HG03460 (cell line): ENCODE data around the gene NCBP2L.

Source experiments
- ATAC-seq: cut with Tn5 transposase; IDR thresholded peaks from one replicate; pipeline ENCODE4 v1.9.1; 2021; ENCODE audit not compliant: unreplicated experiment

NCBP2L gene

GRCh38 chrX:107752043-107752442 is 25.5 kb upstream of the NCBP2L start:
- ATAC-seq, result no peak

- ATAC-seq, result no peak
Observed at GRCh38 chrX:107752714-107753113, 24.8 kb upstream of the NCBP2L start.

- ATAC-seq, result no peak
Observed at GRCh38 chrX:107753187-107753586, 24.3 kb upstream of the NCBP2L start.

- no peak for ATAC-seq
Observed at GRCh38 chrX:107755721-107756120, 21.8 kb upstream of the NCBP2L start.

- ATAC-seq, result no peak
Observed at GRCh38 chrX:107758231-107758766, 19.2 kb upstream of the NCBP2L start.

- no peak for ATAC-seq
Observed at GRCh38 chrX:107760304-107761077, 17.0 kb upstream of the NCBP2L start.

GRCh38 chrX:107763647-107764046 is 13.9 kb upstream of the NCBP2L start:
- no peak for ATAC-seq

GRCh38 chrX:107764845-107765608 is 12.5 kb upstream of the NCBP2L start:
- no peak for ATAC-seq

- ATAC-seq, result no peak
Observed at GRCh38 chrX:107766470-107767150, 10.9 kb upstream of the NCBP2L start.

GRCh38 chrX:107768051-107768450 is 9.5 kb upstream of the NCBP2L start:
- no peak for ATAC-seq

- no peak for ATAC-seq
Observed at GRCh38 chrX:107769581-107770317, 7.8 kb upstream of the NCBP2L start.

GRCh38 chrX:107773206-107773605 is 4.3 kb upstream of the NCBP2L start:
- no peak for ATAC-seq

- ATAC-seq, result no peak
Observed at GRCh38 chrX:107773906-107774435, 3.6 kb upstream of the NCBP2L start.

GRCh38 chrX:107775000-107775733 is 2.4 kb upstream of the NCBP2L start:
- peak; percentile 19 for ATAC-seq

GRCh38 chrX:107775734-107776511 is 1.6 kb upstream of the NCBP2L start, which contains the start of gene TSC22D3:
Gene TSC22D3 (minus strand): TSS chrX:107775787. CDS start chrX:107775419, 368 bp downstream.
- peak; percentile 84 for ATAC-seq

- peak; percentile 63 for ATAC-seq
Observed at GRCh38 chrX:107776649-107777535, 641 bp upstream of the NCBP2L start.

GRCh38 chrX:107780525-107780924 is 3.0 kb downstream of the NCBP2L start:
- no peak for ATAC-seq

- ATAC-seq, result no peak
Observed at GRCh38 chrX:107787827-107788226, 10.3 kb downstream of the NCBP2L start.
